GM21825 (cell line): ENCODE measurements around the gene ERICH2.

Source experiments
- ATAC-seq: cut with Tn5 transposase; IDR thresholded peaks from one replicate; pipeline ENCODE4 v1.9.1; 2021; ENCODE audit warnings: mild to moderate bottlenecking, moderate library complexity; ENCODE audit not compliant: unreplicated experiment

The ERICH2 gene

GRCh38 chr2:170830166-170830565, 60.0 kb downstream of the ERICH2 start:
- no peak for ATAC-seq

- no peak for ATAC-seq
Measured at GRCh38 chr2:170831115-170831514, 60.9 kb downstream of the ERICH2 start.

GRCh38 chr2:170836027-170836426, 65.8 kb downstream of the ERICH2 start:
- ATAC-seq, result no peak

GRCh38 chr2:170840717-170841210, 70.6 kb downstream of the ERICH2 start:
- ATAC-seq, result no peak

GRCh38 chr2:170842785-170843184, 72.6 kb downstream of the ERICH2 start:
- no peak for ATAC-seq

- ATAC-seq, result no peak
Measured at GRCh38 chr2:170843656-170844055, 73.5 kb downstream of the ERICH2 start.

GRCh38 chr2:170845343-170845742, 75.2 kb downstream of the ERICH2 start:
- no peak for ATAC-seq

GRCh38 chr2:170846314-170846713, 76.1 kb downstream of the ERICH2 start:
- ATAC-seq, result no peak

GRCh38 chr2:170847716-170848115, 77.5 kb downstream of the ERICH2 start:
- no peak for ATAC-seq
